B cell (primary cell): ENCODE data around the gene CAPZA1. TPM values are rescaled to one million over a fixed set of nuclear protein-coding genes. Genes with fewer than 3 reads are reported as not detected.

Experiments used
- ATAC-seq: fragments of 200-7000 bp; cut with Tn5 transposase; one replicate; pipeline ENCODE4 v1.10.0; 2021; ENCODE audit warnings: low read depth, mild to moderate bottlenecking, moderate number of reproducible peaks, moderate library complexity
- CTCF ChIA-PET: fragments of 350-600 bp; sonication (Branson Sonifier 250); formaldehyde crosslinking; loops from one replicate; lab custom pipeline; 2021; ENCODE audit warnings: antibody characterized with exemption, inconsistent platforms; lab: Charles Lee
- POLR2A ChIA-PET: fragments of 350-600 bp; sonication (Branson Sonifier 250); formaldehyde crosslinking; loops from one replicate; lab custom pipeline; 2021; ENCODE audit warnings: antibody characterized with exemption; lab: Charles Lee
- DNase-seq: peaks from one replicate; pipeline ENCODE4 v3.0.0; 2013
- H2AFZ ChIP-seq: 2 replicates; pipeline ENCODE4 v1.6.1; 2012; ENCODE audit warnings: mild to moderate bottlenecking, low read depth, low read length; ENCODE audit not compliant: insufficient read depth, poor library complexity, severe bottlenecking
- H3K27ac ChIP-seq, 2 donors: 1 replicate in 1 of 2; 2 replicates in 1 of 2; pipeline ENCODE4 v1.5.1; 2012 to 2013; ENCODE audit warnings: low read length in 2 of 2, mild to moderate bottlenecking in 2 of 2, moderate library complexity in 1 of 2
- H3K27me3 ChIP-seq, 4 experiments: fragments of 200-600 bp in 1 of 4; sonication (generic) in 1 of 4; replicated peaks in 1 of 4; 1 replicate in 2 of 4; 2 replicates in 2 of 4; pipeline versions ENCODE4 v1.6.1 to v1.7.0; 2013 to 2016; ENCODE audit warnings: low read length in 3 of 4, mild to moderate bottlenecking in 2 of 4, mixed read lengths in 1 of 4, moderate library complexity in 1 of 4; ENCODE audit not compliant: insufficient read depth in 4 of 4, control insufficient read depth in 3 of 4; ENCODE audit errors: control extremely low read depth in 1 of 4
- H3K36me3 ChIP-seq, 2 experiments: replicated peaks in 1 of 2; 1 replicate in 1 of 2; 2 replicates in 1 of 2; pipeline versions ENCODE4 v1.6.1 to v1.7.1; 2013; ENCODE audit warnings: low read length in 1 of 2; ENCODE audit not compliant: insufficient read depth in 2 of 2, control insufficient read depth in 1 of 2; ENCODE audit errors: control extremely low read depth in 1 of 2, extremely low read depth in 1 of 2
- H3K4me1 ChIP-seq, 2 donors: fragments of 200-600 bp in 1 of 2; sonication (generic) in 1 of 2; 1 replicate in 1 of 2; 2 replicates in 1 of 2; pipeline versions ENCODE4 v1.5.1 to v1.6.1; 2013 to 2017; ENCODE audit warnings: low read length in 2 of 2; ENCODE audit not compliant: control insufficient read depth in 2 of 2, insufficient read depth in 2 of 2
- H3K4me2 ChIP-seq: replicated peaks from 2 replicates; pipeline ENCODE3; 2012; ENCODE audit warnings: mild to moderate bottlenecking, low read depth, low read length; ENCODE audit not compliant: poor library complexity, severe bottlenecking
- H3K4me3 ChIP-seq, 5 experiments: fragments of 200-600 bp in 1 of 5; sonication (generic) in 1 of 5; 1 replicate in 3 of 5; 2 replicates in 2 of 5; pipeline versions ENCODE4 v1.5.1 to v1.7.0; 2011 to 2016; ENCODE audit warnings: low read length in 4 of 5, mild to moderate bottlenecking in 4 of 5, low read depth in 2 of 5, control low read depth in 1 of 5, moderate library complexity in 1 of 5; ENCODE audit not compliant: insufficient read depth in 1 of 5; ENCODE audit errors: control extremely low read depth in 1 of 5, extremely low read depth in 1 of 5
- H3K79me2 ChIP-seq: fragments of 200-600 bp; sonication (generic); one replicate; pipeline ENCODE4 v1.6.0; 2016; ENCODE audit warnings: low read length; ENCODE audit not compliant: control insufficient read depth, insufficient read depth
- H3K9ac ChIP-seq: fragments of 200-600 bp; sonication (generic); 2 replicates; pipeline ENCODE4 v1.6.1; 2017; ENCODE audit warnings: mild to moderate bottlenecking, low read length, moderate library complexity
- H3K9me3 ChIP-seq, 3 donors: one replicate each; pipeline versions ENCODE4 v1.6.1 to v1.7.1; 2013; ENCODE audit warnings: low read length in 2 of 3; ENCODE audit not compliant: control insufficient read depth in 2 of 3, insufficient read depth in 1 of 3; ENCODE audit errors: control extremely low read depth in 1 of 3
- H4K20me1 ChIP-seq: 2 replicates; pipeline ENCODE4 v1.6.0; 2012; ENCODE audit warnings: mild to moderate bottlenecking, low read length; ENCODE audit not compliant: insufficient read depth, control insufficient read depth, poor library complexity, severe bottlenecking
- H3K27ac Mint-ChIP-seq: one replicate; pipeline ENCODE4 v1.8.0; 2021; ENCODE audit warnings: mixed read lengths
- H3K27me3 Mint-ChIP-seq: one replicate; pipeline ENCODE4 v1.8.0; 2021; ENCODE audit warnings: mixed read lengths
- H3K4me1 Mint-ChIP-seq: one replicate; pipeline ENCODE4 v1.8.0; 2021; ENCODE audit warnings: mixed read lengths
- H3K4me3 Mint-ChIP-seq: one replicate; pipeline ENCODE4 v1.8.0; 2021; ENCODE audit warnings: mixed read lengths
- H3K9me3 Mint-ChIP-seq: one replicate; pipeline ENCODE4 v1.8.0; 2022; ENCODE audit warnings: mixed read lengths; ENCODE audit not compliant: insufficient read depth
- CTCF ChIP-seq: fragments of 200-600 bp; IDR thresholded peaks from one replicate; pipeline ENCODE4 v1.8.0; 2022; ENCODE audit warnings: antibody characterized with exemption, mild to moderate bottlenecking
- EZH2 ChIP-seq: IDR thresholded peaks from 2 replicates; pipeline ENCODE4 v1.6.1; 2012; ENCODE audit warnings: borderline replicate concordance, low read depth, mild to moderate bottlenecking, moderate library complexity, low read length; ENCODE audit not compliant: insufficient read depth, poor library complexity, severe bottlenecking
- WGBS: methylation state at CpG from one replicate; pipeline ENCODE4 v1.1.5; 2013; ENCODE audit warnings: missing lambda C conversion rate; ENCODE audit not compliant: insufficient coverage; 5-methylcytosine and 5-hydroxymethylcytosine counted together
- intact Hi-C: fragments of 100-400 bp; cut with micrococcal nuclease; formaldehyde crosslinking; loops from one replicate; pipeline ENCODE4 v1.10.0; 2022
- polyA plus RNA-seq: library from polyadenylated mRNA; depleted of rRNA; stranded (reverse); fragments of >200 nt; gene quantifications from 2 replicates; pipeline ENCODE4 v1.2.3, GENCODE V29; 2012
- total RNA-seq, 2 donors: library from RNA; stranded (reverse); fragments of 120-200 nt in 1 of 2; gene quantifications; 1 replicate in 1 of 2; 2 replicates in 1 of 2; pipeline versions ENCODE4 v1.2.3 to v1.2.4, GENCODE V29; 2013 to 2022

Gene CAPZA1
- total and polyA plus RNA-seq, 2 donors (not counting 1 experiment from before 2014, with no cell fraction given) = 52.2 to 172 TPM

- no peak for ATAC-seq
- Histone ChIP-seq H3K9ac (no peak overlapping the region), H3K79me2 (no peaks in the 10 kb centered on the region), H3K4me1 (peaks cover 62 to 76% of the 10 kb centered on the region in 2 donors), H2AFZ (no peak overlapping the region), H3K27me3 (no peaks in the 10 kb centered on the region), H3K4me2 (no peak overlapping the region), H3K4me3 (no peak overlapping the region), H3K9me3 (no peaks in the 10 kb centered on the region), H4K20me1 (no peaks in the 10 kb centered on the region), H3K36me3 (no peaks in the 10 kb centered on the region), H3K27ac (peak overlapping the region in 1 of 2 donors; percentile 86)
- no peaks in the 10 kb centered on the region for H3K9me3 Mint-ChIP-seq
- intact Hi-C loops = no loop called here
- TF ChIP-seq CTCF (no peak), EZH2 (no peak)
- no peaks in the 10 kb centered on the region for H3K27me3 Mint-ChIP-seq
- H3K4me3 Mint-ChIP-seq = no peak overlapping the region
- ChIA-PET CTCF (interaction anchor here (1.0 to 2.7 kb wide), 4 partner anchors 201 to 312 kb away, joined by 4 to 21 read pairs (median 6); no protein-coding TSS in a partner anchor), POLR2A (interaction anchor here (0.9 to 1.0 kb wide), 2 partner anchors 11 to 236 kb away, joined by 3 read pairs; no protein-coding TSS in a partner anchor)
- peak overlapping the region; percentile 96 for H3K27ac Mint-ChIP-seq
- no peak for DNase-seq
- peaks cover 77% of the 10 kb centered on the region for H3K4me1 Mint-ChIP-seq
- 83% methylated on average over 11 of the region's 12 CpGs for WGBS
Measured at GRCh38 chr1:112702420-112703261, 83.0 kb downstream of the CAPZA1 start.

GRCh38 chr1:112703706-112704105 is 84.1 kb downstream of the CAPZA1 start:
- 98% methylated on average over 6 of the region's 8 CpGs for WGBS
- intact Hi-C loops = no loop called here
- Histone ChIP-seq H3K27ac (no peak overlapping the region), H3K4me3 (no peak overlapping the region), H3K4me1 (peaks cover 65 to 80% of the 10 kb centered on the region in 2 donors), H3K9me3 (no peaks in the 10 kb centered on the region), H2AFZ (no peak overlapping the region), H3K79me2 (no peaks in the 10 kb centered on the region), H3K9ac (no peak overlapping the region), H3K4me2 (no peak overlapping the region), H3K36me3 (no peaks in the 10 kb centered on the region), H3K27me3 (no peaks in the 10 kb centered on the region), H4K20me1 (no peaks in the 10 kb centered on the region)
- no peaks in the 10 kb centered on the region for H3K27me3 Mint-ChIP-seq
- no peak for TF ChIP-seq CTCF
- TF ChIP-seq EZH2 = no peak
- no peaks in the 10 kb centered on the region for H3K9me3 Mint-ChIP-seq
- POLR2A ChIA-PET = interaction anchor here (0.6 to 1.9 kb wide), 2 partner anchors 29 to 313 kb away, joined by 3 to 6 read pairs; partner anchors contain the start of gene MOV10
- H3K4me1 Mint-ChIP-seq = peaks cover 83% of the 10 kb centered on the region
- CTCF ChIA-PET = interaction anchor here (0.8 to 2.7 kb wide), 6 partner anchors 11 to 313 kb away, joined by 3 to 21 read pairs (median 7); partner anchors contain the start of gene PPM1J
- H3K4me3 Mint-ChIP-seq = peak overlapping the region; percentile 7
- H3K27ac Mint-ChIP-seq = peak overlapping the region; percentile 75
- no peak for ATAC-seq
- DNase-seq = no peak
